PC-3 (cell line): ENCODE results near the gene DOCK10. TPM values are rescaled to one million over a fixed set of nuclear protein-coding genes. Genes with fewer than 3 reads are reported as not detected.

Experiments
- ATAC-seq: fragments of 200-7000 bp; cut with Tn5 transposase; 2 replicates; pipeline ENCODE4 v1.9.1; 2020; ENCODE audit warnings: mild to moderate bottlenecking, moderate library complexity
- BruUV-seq: library from RNA; stranded (reverse); fragments of 400-500 nt; replicated peaks from 2 replicates; lab custom pipeline; 2021; lab: Mats Ljungman, UMichigan
- CTCF ChIA-PET: fragments of 300-600 bp; sonication (Branson Sonifier 250); formaldehyde crosslinking; loops from one replicate; lab custom pipeline; 2022; ENCODE audit warnings: antibody characterized with exemption; lab: Charles Lee
- POLR2A ChIA-PET: fragments of 300-600 bp; sonication (Branson Sonifier 250); formaldehyde crosslinking; loops from one replicate; lab custom pipeline; 2022; ENCODE audit warnings: antibody characterized with exemption; ENCODE audit not compliant: unreplicated experiment; lab: Charles Lee
- DNase-seq: peaks from one replicate; pipeline ENCODE4 v3.0.0-alpha.2; 2015
- H2AFZ ChIP-seq: fragments of 300-600 bp; sonication (generic); 2 replicates; pipeline ENCODE4 v1.6.0; 2016; ENCODE audit warnings: antibody characterized with exemption, low read length
- H3F3A ChIP-seq: fragments of 300-600 bp; sonication (generic); one replicate; pipeline ENCODE4 v1.6.0; 2017; ENCODE audit warnings: antibody characterized with exemption, low read length, control low read depth, mild to moderate bottlenecking; ENCODE audit not compliant: unreplicated experiment
- H3K27ac ChIP-seq: fragments of 300-600 bp; sonication (generic); 2 replicates; pipeline ENCODE4 v1.5.1; 2016; ENCODE audit warnings: mild to moderate bottlenecking, low read length
- H3K27me3 ChIP-seq: fragments of 300-600 bp; sonication (generic); 2 replicates; pipeline ENCODE4 v1.6.1; 2016; ENCODE audit warnings: low read length, mixed read lengths
- H3K36me3 ChIP-seq: fragments of 300-600 bp; sonication (generic); 2 replicates; pipeline ENCODE4 v1.6.1; 2016; ENCODE audit warnings: low read depth, mixed run types, low read length, mixed read lengths
- H3K4me1 ChIP-seq: fragments of 300-600 bp; sonication (generic); 2 replicates; pipeline ENCODE4 v1.5.1; 2016; ENCODE audit warnings: low read length; ENCODE audit not compliant: insufficient read depth
- H3K4me2 ChIP-seq: fragments of 300-600 bp; sonication (generic); 2 replicates; pipeline ENCODE4 v1.6.0; 2016; ENCODE audit warnings: low read length
- H3K4me3 ChIP-seq: fragments of 300-600 bp; sonication (generic); 2 replicates; pipeline ENCODE4 v1.5.1; 2016; ENCODE audit warnings: mild to moderate bottlenecking, low read length, mixed read lengths
- H3K79me2 ChIP-seq: fragments of 300-600 bp; sonication (generic); 2 replicates; pipeline ENCODE4 v1.6.1; 2017; ENCODE audit warnings: low read length, mixed read lengths
- H3K9ac ChIP-seq: fragments of 300-600 bp; sonication (generic); 2 replicates; pipeline ENCODE4 v1.6.0; 2016; ENCODE audit warnings: mild to moderate bottlenecking, low read length
- H3K9me2 ChIP-seq: fragments of 300-600 bp; sonication (generic); replicated peaks from 2 replicates; pipeline ENCODE4 v1.6.1; 2016; ENCODE audit warnings: mixed run types, low read length, mixed read lengths
- H3K9me3 ChIP-seq: fragments of 300-600 bp; sonication (generic); 2 replicates; pipeline ENCODE4 v1.6.1; 2016; ENCODE audit warnings: low read length, mixed read lengths
- H4K20me1 ChIP-seq: fragments of 300-600 bp; sonication (generic); 2 replicates; pipeline ENCODE4 v1.6.1; 2016; ENCODE audit warnings: low read length, mixed read lengths
- CTCF ChIP-seq: fragments of 300-600 bp; sonication (generic); conservative IDR thresholded peaks from 2 replicates; pipeline ENCODE4 v1.5.1; 2017; ENCODE audit warnings: antibody characterized with exemption, low read depth, mild to moderate bottlenecking, low read length
- EZH2 ChIP-seq: fragments of 300-600 bp; sonication (generic); IDR thresholded peaks from one replicate; pipeline ENCODE4 v1.6.1; 2017; ENCODE audit warnings: antibody characterized with exemption, mild to moderate bottlenecking, low read length; ENCODE audit not compliant: unreplicated experiment
- EZH2phosphoT487 ChIP-seq: fragments of 300-600 bp; sonication (generic); IDR thresholded peaks from 2 replicates; pipeline ENCODE4 v1.6.1; 2018; ENCODE audit warnings: mild to moderate bottlenecking, antibody characterized with exemption, low read length, borderline replicate concordance
- intact Hi-C: fragments of 100-400 bp; cut with micrococcal nuclease; formaldehyde crosslinking; loops from 2 replicates; pipeline ENCODE4 v1.9.0; 2023
- total RNA-seq: library from RNA; depleted of rRNA; stranded (reverse); fragments of >200 nt; gene quantifications from 2 replicates; pipeline ENCODE4 v1.2.3, GENCODE V29; 2014

Gene DOCK10
- total RNA-seq, 1 experiment from 2014 or later = 23.1 TPM

- Histone ChIP-seq H2AFZ (no peak overlapping the region), H4K20me1 (no peaks in the 10 kb centered on the region), H3K9ac (no peak overlapping the region), H3K9me2 (no peaks in the 10 kb centered on the region), H3K27ac (no peak overlapping the region), H3K27me3 (no peaks in the 10 kb centered on the region), H3K79me2 (no peaks in the 10 kb centered on the region), H3K4me1 (peaks cover 31% of the 10 kb centered on the region), H3K4me2 (no peak overlapping the region), H3F3A (no peaks in the 10 kb centered on the region), H3K4me3 (no peak overlapping the region), H3K36me3 (no peaks in the 10 kb centered on the region), H3K9me3 (no peaks in the 10 kb centered on the region)
- ChIA-PET POLR2A (no interaction called here), CTCF (no interaction called here)
- TF ChIP-seq EZH2phosphoT487 (no peak), CTCF (no peak)
- DNase-seq (no peak), ATAC-seq (no peak)
- BruUV-seq = no TSS peak
- intact Hi-C loops = loop anchor here (5.0 kb wide), 1 partner anchor 107 kb away; no protein-coding TSS in a partner anchor
Observed at GRCh38 chr2:224924631-224925030, 117.6 kb downstream of the DOCK10 start.

GRCh38 chr2:224922142-224922727 is 120.0 kb downstream of the DOCK10 start:
- H3K4me2 ChIP-seq = no peak overlapping the region
- H3K4me3 ChIP-seq = no peak overlapping the region
- H2AFZ ChIP-seq = no peak overlapping the region
- DNase-seq (no peak), ATAC-seq (no peak)
- H3K9me2 ChIP-seq = no peaks in the 10 kb centered on the region
- no peaks in the 10 kb centered on the region for H4K20me1 ChIP-seq
- intact Hi-C loops = no loop called here
- ChIA-PET POLR2A (interaction anchor here (0.7 kb wide), 1 partner anchor 62 kb away, joined by 3 read pairs; no protein-coding TSS in a partner anchor), CTCF (no interaction called here)
- TF ChIP-seq EZH2phosphoT487 (no peak), CTCF (no peak), EZH2 (no peak)
- peaks cover 18% of the 10 kb centered on the region for H3K4me1 ChIP-seq
- BruUV-seq = no TSS peak
- H3K27me3 ChIP-seq = no peaks in the 10 kb centered on the region
- H3F3A ChIP-seq = no peaks in the 10 kb centered on the region
- no peaks in the 10 kb centered on the region for H3K79me2 ChIP-seq
- H3K9me3 ChIP-seq = no peaks in the 10 kb centered on the region
- H3K27ac ChIP-seq = no peak overlapping the region
- no peak overlapping the region for H3K9ac ChIP-seq
- H3K36me3 ChIP-seq = no peaks in the 10 kb centered on the region

- ChIA-PET POLR2A (no interaction called here), CTCF (no interaction called here)
- Histone ChIP-seq H3K9ac (no peak overlapping the region), H3K27me3 (no peaks in the 10 kb centered on the region), H3K27ac (no peak overlapping the region), H3K79me2 (no peaks in the 10 kb centered on the region), H3F3A (no peaks in the 10 kb centered on the region), H3K4me1 (no peaks in the 10 kb centered on the region), H2AFZ (no peak overlapping the region), H3K36me3 (no peaks in the 10 kb centered on the region), H3K9me3 (no peaks in the 10 kb centered on the region), H4K20me1 (no peaks in the 10 kb centered on the region), H3K4me3 (no peak overlapping the region), H3K9me2 (no peaks in the 10 kb centered on the region), H3K4me2 (no peak overlapping the region)
- ATAC-seq = no peak
- no TSS peak for BruUV-seq
- no peak for DNase-seq
- TF ChIP-seq CTCF = no peak
- TF ChIP-seq EZH2 = no peak
- TF ChIP-seq EZH2phosphoT487 = no peak
- intact Hi-C loops = no loop called here
Observed at GRCh38 chr2:224919472-224920110, 122.7 kb downstream of the DOCK10 start.
